Bronchial epithelial cell (primary cell): ENCODE measurements around the gene KCNN4. TPM values are rescaled to one million over a fixed set of nuclear protein-coding genes. Genes with fewer than 3 reads are reported as not detected.

ENCODE experiments used
- DNase-seq: peaks from one replicate; pipeline ENCODE4 v3.0.0-alpha.2; 2010; ENCODE audit warnings: low read depth
- FAIRE-seq: peaks from 2 replicates; lab custom pipeline; 2011; peaks lifted over from hg19 to GRCh38; lab: Jason Lieb, UNC
- H3K27me3 ChIP-seq: 2 replicates; pipeline ENCODE4 v1.5.1; 2011; ENCODE audit warnings: low read length; ENCODE audit not compliant: control insufficient read depth, insufficient read depth
- H3K36me3 ChIP-seq: 2 replicates; pipeline ENCODE4 v1.5.1; 2011; ENCODE audit warnings: low read length; ENCODE audit not compliant: control insufficient read depth, insufficient read depth
- H3K4me3 ChIP-seq: 2 replicates; pipeline ENCODE4 v1.5.1; 2011; ENCODE audit warnings: mild to moderate bottlenecking, low read depth, low read length, control low read depth
- CTCF ChIP-seq: IDR thresholded peaks from 2 replicates; pipeline ENCODE4 v1.5.1; 2011; ENCODE audit warnings: mild to moderate bottlenecking, moderate library complexity, low read length, control low read depth, inconsistent platforms; ENCODE audit not compliant: insufficient read depth, severe bottlenecking
- total RNA-seq: library from RNA; depleted of rRNA; stranded (reverse); fragments of >200 nt; gene quantifications from 2 replicates; pipeline ENCODE4 v1.2.1, GENCODE V29; 2014

Gene KCNN4
- total RNA-seq, 1 donor from 2014 or later, result 9.7 TPM

GRCh38 chr19:43799502-43800142 is 18.8 kb upstream of the KCNN4 start:
- H3K4me3 ChIP-seq, result no peak overlapping the region
- no peak for FAIRE-seq

GRCh38 chr19:43798546-43799409 is 18.0 kb upstream of the KCNN4 start:
- TF ChIP-seq CTCF, result no peak
- Histone ChIP-seq H3K4me3 (peak overlapping the region; percentile 39), H3K27me3 (no peaks in the 10 kb centered on the region), H3K36me3 (no peaks in the 10 kb centered on the region)
- DNase-seq, result peak; percentile 82
- FAIRE-seq, result no peak

More at GRCh38 chr19:43799502-43800142, 18.8 kb upstream of the KCNN4 start:
- DNase-seq, result peak; percentile 50
- no peaks in the 10 kb centered on the region for H3K27me3 ChIP-seq
- TF ChIP-seq CTCF, result no peak
- no peaks in the 10 kb centered on the region for H3K36me3 ChIP-seq

- peak overlapping the region; percentile 39 for H3K4me3 ChIP-seq
- H3K36me3 ChIP-seq, result no peaks in the 10 kb centered on the region
- TF ChIP-seq CTCF, result no peak
- DNase-seq (no peak), FAIRE-seq (no peak)
- no peaks in the 10 kb centered on the region for H3K27me3 ChIP-seq
Observed at GRCh38 chr19:43798026-43798545, 17.3 kb upstream of the KCNN4 start.

GRCh38 chr19:43797556-43797955 is 16.8 kb upstream of the KCNN4 start:
- TF ChIP-seq CTCF, result no peak
- DNase-seq, result no peak
- Histone ChIP-seq H3K36me3 (no peaks in the 10 kb centered on the region), H3K4me3 (no peak overlapping the region), H3K27me3 (no peaks in the 10 kb centered on the region)
- FAIRE-seq, result no peak

GRCh38 chr19:43797118-43797517 is 16.3 kb upstream of the KCNN4 start:
- no peak for TF ChIP-seq CTCF
- Histone ChIP-seq H3K27me3 (no peaks in the 10 kb centered on the region), H3K36me3 (no peaks in the 10 kb centered on the region), H3K4me3 (no peak overlapping the region)
- FAIRE-seq (peak; percentile 43), DNase-seq (no peak)
